Left colon (tissue), 2 donors: ENCODE results near the gene BCAR3. TPM values are rescaled to one million over a fixed set of nuclear protein-coding genes. Genes with fewer than 3 reads are reported as not detected.
"Not testable (repeated sequence)": the region's sequence is repeated elsewhere in the genome, so short reads cannot be mapped to it uniquely, and the experiment has no call there.

Experiments used
- ATAC-seq: fragments of 200-7000 bp; cut with Tn5 transposase; one replicate; pipeline ENCODE4 v1.9.1; 2020; ENCODE audit warnings: mild to moderate bottlenecking, moderate library complexity
- DNase-seq, 2 donors: peaks; one replicate each; pipeline ENCODE4 v3.0.0-alpha.2; 2020
- intact Hi-C, 2 donors: fragments of 100-400 bp; cut with DNase I in 1 of 2; cut with micrococcal nuclease in 1 of 2; formaldehyde crosslinking; loops; one replicate each; pipeline versions ENCODE4 v1.11.2 to v1.14.0; 2022; cut with DNase I, micrococcal nuclease
- total RNA-seq, 2 donors: library from RNA; stranded (reverse); fragmentation: NEBNext Ultra II Directional; extraction: Animal tissue kit (Norgen Biotek cat#: 25700); gene quantifications; one replicate each; pipeline ENCODE4 v1.2.1, GENCODE V29; 2021
- donor health status: DM: no; HTN: no; CAD: no.
- donor health status: DM: yes; HTN: yes; CAD: no.

BCAR3 gene
- total RNA-seq, 2 donors from 2014 or later: 64.0 to 79.0 TPM

- ATAC-seq: no peak
- no peak for DNase-seq
- intact Hi-C loops: no loop called here
Observed at GRCh38 chr1:93658188-93658587, 23.4 kb downstream of the BCAR3 start.

- intact Hi-C loops: no loop called here
- no peak for ATAC-seq
- no peak for DNase-seq
Observed at GRCh38 chr1:93656491-93656890, 25.1 kb downstream of the BCAR3 start.

DNA sequence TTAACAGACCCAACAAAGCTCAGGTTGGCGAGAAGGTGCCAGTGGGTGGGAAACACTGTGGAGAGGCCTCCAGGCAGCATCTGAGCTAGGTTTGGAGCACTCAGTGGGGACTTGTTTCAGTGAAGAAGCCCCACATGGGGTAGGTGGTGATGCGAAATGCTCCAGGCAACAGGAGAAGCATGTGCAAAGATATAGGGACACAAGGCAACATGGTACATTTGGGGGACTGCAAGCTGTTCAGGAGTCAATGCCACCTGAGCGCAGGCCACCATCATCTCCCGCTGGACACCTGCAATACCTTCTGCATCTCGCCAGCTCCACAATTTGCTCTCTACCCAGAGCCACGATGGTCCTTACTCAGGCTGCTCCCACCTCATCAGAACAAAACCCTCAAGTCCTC, 28.0 kb downstream of the BCAR3 start:
- intact Hi-C loops: no loop called here
- no peak for DNase-seq
- ATAC-seq: no peak

GRCh38 chr1:93652323-93652949, 29.2 kb downstream of the BCAR3 start:
- intact Hi-C loops: no loop called here

DNA sequence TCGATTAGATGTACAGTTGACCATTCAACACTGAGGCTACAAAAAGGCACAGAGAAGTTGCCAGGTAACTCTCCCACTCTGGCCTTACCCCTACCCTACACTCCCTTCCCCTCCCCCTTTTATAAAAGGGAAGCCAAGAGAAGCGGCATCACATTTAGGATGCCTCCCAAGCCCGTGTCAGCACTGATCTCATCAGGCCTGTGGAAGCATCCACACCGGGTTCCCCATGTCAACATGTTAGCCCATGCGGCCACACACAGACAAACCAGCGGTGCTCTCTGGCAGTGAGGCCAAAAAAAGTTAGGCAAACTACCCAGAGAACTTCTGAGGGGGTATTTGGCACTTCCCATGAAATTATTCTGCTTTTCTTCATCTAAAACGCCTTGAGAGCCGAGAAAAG, 29.9 kb downstream of the BCAR3 start:
- DNase-seq (no peak), ATAC-seq (no peak)
- intact Hi-C loops: no loop called here

More at GRCh38 chr1:93652323-93652949, 29.2 kb downstream of the BCAR3 start:
- DNase-seq (no peak), ATAC-seq (no peak)

- intact Hi-C loops, ATAC-seq, DNase-seq: not testable (repeated sequence)
Observed at GRCh38 chr1:93650159-93650558, 31.5 kb downstream of the BCAR3 start.

GRCh38 chr1:93649231-93649630, 32.4 kb downstream of the BCAR3 start:
- intact Hi-C loops: no loop called here

DNA sequence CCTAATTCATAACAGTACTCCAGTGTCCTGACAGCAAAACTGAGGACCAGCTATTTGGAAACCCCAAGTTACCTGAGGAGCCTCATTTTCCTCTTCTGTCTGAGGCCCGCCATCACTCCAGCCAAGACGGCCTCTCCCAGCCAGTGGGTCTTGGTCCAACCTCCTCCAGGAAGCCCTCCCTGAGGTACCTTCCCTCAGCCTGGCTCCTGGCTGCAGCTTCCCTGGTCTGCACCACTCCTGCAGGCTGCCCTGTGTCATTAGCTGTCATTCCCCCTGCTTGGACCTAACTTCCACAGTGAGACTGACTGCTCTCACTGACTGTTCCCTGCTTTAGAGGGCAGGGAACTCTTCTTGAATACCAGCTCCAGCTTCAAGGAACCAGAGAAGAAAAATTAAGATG, 33.0 kb downstream of the BCAR3 start:
- DNase-seq (no peak), ATAC-seq (no peak)
- intact Hi-C loops: no loop called here

More at GRCh38 chr1:93649231-93649630, 32.4 kb downstream of the BCAR3 start:
- DNase-seq (no peak), ATAC-seq (no peak)

- ATAC-seq (no peak), DNase-seq (no peak)
- intact Hi-C loops: no loop called here
Observed at GRCh38 chr1:93641527-93641926, 40.1 kb downstream of the BCAR3 start.

- ATAC-seq: no peak
- intact Hi-C loops: no loop called here
Observed at GRCh38 chr1:93640656-93641440, 40.8 kb downstream of the BCAR3 start.

DNA sequence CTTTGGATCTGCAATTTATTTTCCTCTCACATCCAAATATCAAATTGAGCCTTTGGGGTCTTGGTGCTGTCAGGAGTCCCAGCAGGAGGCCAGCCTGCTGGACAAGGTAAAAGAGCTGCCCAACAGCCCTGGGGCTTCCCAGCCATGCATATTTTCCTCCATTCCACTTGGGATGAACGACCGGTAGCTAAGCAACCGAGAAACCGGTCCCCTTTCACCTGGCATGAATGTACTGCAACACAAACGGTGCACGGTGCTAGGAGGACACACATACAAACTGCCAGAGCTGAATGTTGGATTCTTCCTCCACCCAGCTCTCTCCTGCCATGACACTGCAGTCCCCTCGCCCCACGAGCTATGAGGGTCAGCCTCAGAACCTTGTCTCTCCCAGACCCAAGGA, 42.7 kb downstream of the BCAR3 start:
- DNase-seq (no peak), ATAC-seq (no peak)
- intact Hi-C loops: loop anchor here (10.0 kb wide), 2 partner anchors 46 to 176 kb away; partner anchors contain the start of gene BCAR3 (in 1 of the 2)

More at GRCh38 chr1:93640656-93641440, 40.8 kb downstream of the BCAR3 start:
- no peak for DNase-seq

DNA sequence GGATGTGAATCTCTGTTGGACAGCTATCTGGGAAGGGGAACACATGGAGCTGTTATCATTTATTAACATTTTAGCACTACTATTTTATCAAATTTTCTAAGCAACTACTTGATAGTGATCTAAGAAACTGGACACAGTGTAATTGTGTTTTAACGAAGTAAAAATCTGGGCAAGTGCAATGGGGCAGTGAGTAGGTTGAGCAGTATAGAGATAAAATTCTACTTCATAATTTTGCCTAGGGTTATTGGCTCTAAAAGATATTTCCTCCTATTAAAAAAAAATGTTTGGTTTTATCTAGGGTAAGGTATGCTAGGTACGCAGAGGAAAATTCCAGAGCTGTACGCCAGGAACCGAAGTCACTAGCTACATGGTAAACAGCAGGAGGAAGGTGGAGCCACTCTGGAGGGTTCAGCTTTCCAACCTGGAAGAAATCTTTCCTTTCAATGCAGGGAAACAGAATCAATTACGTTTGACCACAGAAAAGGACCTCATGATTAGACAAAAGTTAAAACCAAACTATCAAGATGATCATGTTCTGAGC, 43.3 kb downstream of the BCAR3 start:
- ATAC-seq (no peak), DNase-seq (no peak)
- intact Hi-C loops: loop anchor here (10.0 kb wide), 2 partner anchors 46 to 176 kb away; partner anchors contain the start of gene BCAR3 (in 1 of the 2)

DNA sequence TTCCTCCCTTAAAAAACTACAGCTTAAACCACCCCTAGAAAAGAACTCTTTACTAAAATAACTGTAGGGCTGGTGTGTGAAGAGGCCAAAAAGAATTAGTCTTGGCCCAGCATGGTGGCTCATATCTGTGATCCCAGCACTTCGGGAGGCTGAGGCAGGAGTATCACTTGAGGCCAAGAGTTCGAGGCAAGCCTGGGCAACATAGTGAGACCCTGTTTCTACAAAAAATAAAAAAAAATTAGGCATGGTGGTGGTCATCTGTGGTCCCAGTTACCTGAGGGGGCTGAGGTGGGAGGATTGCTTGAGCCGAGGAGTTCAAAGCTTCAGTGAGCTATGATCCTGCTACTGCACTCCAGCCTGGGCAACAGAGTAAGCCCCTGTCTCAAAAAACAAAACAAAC, 44.9 kb downstream of the BCAR3 start:
- intact Hi-C loops: loop anchor here (10.0 kb wide), 2 partner anchors 48 to 178 kb away; partner anchors contain the start of gene BCAR3 (in 1 of the 2)
- no peak for ATAC-seq

GRCh38 chr1:93635614-93636543, 45.8 kb downstream of the BCAR3 start:
- ATAC-seq (no peak), DNase-seq (no peak)
- intact Hi-C loops: loop anchor here (10.0 kb wide), 2 partner anchors 49 to 179 kb away; partner anchors contain the start of gene BCAR3 (in 1 of the 2)

More for the DNA sequence above, 44.9 kb downstream of the BCAR3 start:
- no peak for DNase-seq

DNA sequence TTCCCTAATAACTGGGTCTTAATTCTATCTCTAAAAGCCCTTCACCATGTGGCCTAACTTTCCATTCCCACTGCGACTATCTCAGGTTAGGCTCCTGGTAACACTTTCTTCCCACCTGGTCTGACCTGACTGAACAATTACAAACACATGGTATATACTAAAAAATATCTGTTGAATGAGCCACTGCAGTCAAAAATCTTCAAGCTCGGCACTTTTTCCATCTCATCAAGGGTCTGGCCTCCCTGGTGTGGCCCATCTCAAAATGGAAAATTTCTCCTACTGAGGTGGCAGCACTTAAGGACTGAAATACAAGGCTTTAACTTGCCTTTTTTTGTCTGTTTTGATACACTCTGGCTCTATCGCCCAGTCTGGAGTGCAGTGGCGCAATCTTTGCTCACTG, 48.3 kb downstream of the BCAR3 start:
- no peak for ATAC-seq

GRCh38 chr1:93631626-93632365, 49.8 kb downstream of the BCAR3 start:
- DNase-seq (no peak), ATAC-seq (peak; percentile 43)
- intact Hi-C loops: loop anchor here (10.0 kb wide), 2 partner anchors 53 to 183 kb away; partner anchors contain the start of gene BCAR3 (in 1 of the 2)

More for the DNA sequence above, 48.3 kb downstream of the BCAR3 start:
- no peak for DNase-seq
- intact Hi-C loops: loop anchor here (10.0 kb wide), 2 partner anchors 51 to 181 kb away; partner anchors contain the start of gene BCAR3 (in 1 of the 2)

GRCh38 chr1:93630168-93630567, 51.5 kb downstream of the BCAR3 start:
- no peak for ATAC-seq
- intact Hi-C loops: loop anchor here (10.0 kb wide), 2 partner anchors 55 to 185 kb away; partner anchors contain the start of gene BCAR3 (in 1 of the 2)
- no peak for DNase-seq
